Measurements from ENCODE around the gene FAM43B. TPM values are rescaled to one million over a fixed set of nuclear protein-coding genes. Genes with fewer than 3 reads are reported as not detected.

FAM43B gene
- total and polyA plus RNA-seq, 2 experiments from 2014 or later: 0.66 to 3.0 TPM

GRCh38 chr1:20575541-20576336, 23.4 kb downstream of the FAM43B start:
- Histone ChIP-seq H3K4me1 (ENCODE audit: insufficient read depth) (no peaks in the 10 kb centered on the region), H3K27ac (ENCODE audit: low read depth) (no peak overlapping the region), H2AFZ (peak overlapping the region; percentile 91), H3K79me2 (replicated peaks; ENCODE audit: insufficient read depth) (no peaks in the 10 kb centered on the region), H3K9me2 (ENCODE audit: insufficient read depth) (no peaks in the 10 kb centered on the region), H3K27me3 (ENCODE audit: insufficient read depth) (0 out of 2 replicates have a peak, but pooled peaks cover 3% of the 10 kb centered on the region), H3K4me3 (no peak overlapping the region), H3K4me2 (no peak overlapping the region), H4K20me1 (replicated peaks; ENCODE audit: insufficient read depth) (no peaks in the 10 kb centered on the region), H3K36me3 (ENCODE audit: insufficient read depth) (no peaks in the 10 kb centered on the region), H3F3A (replicated peaks; ENCODE audit: low read depth) (no peaks in the 10 kb centered on the region)
- TF ChIP-seq ZNF331 (CRISPR knock-in tag; IDR thresholded peaks at IDR 0.05; ENCODE audit: low read depth) (no peak), ZNF114 (CRISPR knock-in tag; IDR thresholded peaks at IDR 0.05) (no peak)
- Mint-ChIP-seq H3K4me3 (no peak overlapping the region), H3K9me3 (peaks cover 6% of the 10 kb centered on the region), H3K4me1 (peaks cover 2% of the 10 kb centered on the region; the same call in 1 of the 3 replicates), H3K36me3 (ENCODE audit: low read depth) (no peaks in the 10 kb centered on the region), H3K27me3 (ENCODE audit: insufficient read depth, low read depth, poor library complexity) (peaks cover 5% of the 10 kb centered on the region), H3K27ac (no peak overlapping the region)
- DNase-seq (ENCODE audit: low spot score): no peak
- ATAC-seq: no peak; the same call in 2 of the 3 replicates

DNA sequence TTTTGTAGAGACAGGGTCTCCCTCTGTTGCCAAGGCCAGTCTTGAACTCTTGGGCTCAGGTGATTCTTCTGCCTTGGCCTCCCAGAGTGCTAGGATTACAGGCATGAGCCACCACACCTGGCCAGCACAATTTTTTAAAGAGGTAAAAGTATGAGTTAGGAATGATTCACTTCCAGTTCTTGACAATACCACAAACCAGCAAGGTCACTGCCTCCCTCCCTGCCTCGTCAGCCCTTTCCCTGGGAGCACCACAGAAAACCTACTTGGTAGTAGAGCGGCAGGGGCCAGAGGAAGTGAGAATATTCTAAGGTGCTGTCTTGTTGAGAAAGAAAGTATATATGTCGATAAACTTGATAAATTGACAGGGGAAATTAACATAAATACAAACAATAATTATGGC, 25.7 kb downstream of the FAM43B start:
- Histone ChIP-seq H3K36me3 (ENCODE audit: insufficient read depth) (no peaks in the 10 kb centered on the region), H3K4me2 (no peak overlapping the region), H3K4me1 (ENCODE audit: insufficient read depth) (no peaks in the 10 kb centered on the region), H3K9me2 (ENCODE audit: insufficient read depth) (no peaks in the 10 kb centered on the region), H3K79me2 (replicated peaks; ENCODE audit: insufficient read depth) (no peaks in the 10 kb centered on the region), H3F3A (replicated peaks; ENCODE audit: low read depth) (no peaks in the 10 kb centered on the region), H3K4me3 (no peak overlapping the region), H2AFZ (no peak overlapping the region), H3K27ac (ENCODE audit: low read depth) (no peak overlapping the region), H3K27me3 (ENCODE audit: insufficient read depth) (0 out of 2 replicates have a peak, but pooled peaks cover 3% of the 10 kb centered on the region), H4K20me1 (replicated peaks; ENCODE audit: insufficient read depth) (no peaks in the 10 kb centered on the region)
- H3K9me3 Mint-ChIP-seq: no peaks in the 10 kb centered on the region; the same call in 1 of the 3 replicates
- H3K4me3 Mint-ChIP-seq: no peak overlapping the region
- no peak overlapping the region for H3K27ac Mint-ChIP-seq
- no peaks in the 10 kb centered on the region for H3K36me3 Mint-ChIP-seq (ENCODE audit: low read depth)
- ATAC-seq: no peak
- DNase-seq (ENCODE audit: low spot score): no peak
- H3K4me1 Mint-ChIP-seq: peaks cover 2% of the 10 kb centered on the region; the same call in 1 of the 3 replicates
- H3K27me3 Mint-ChIP-seq (ENCODE audit: insufficient read depth, low read depth, poor library complexity): peaks cover 8% of the 10 kb centered on the region
- TF ChIP-seq EZH2phosphoT487 (IDR thresholded peaks at IDR 0.05; ENCODE audit: unreplicated experiment): no peak
- TF ChIP-seq STAT1 (IDR thresholded peaks at IDR 0.05; ENCODE audit: unreplicated experiment): no peak
- no peak for TF ChIP-seq ZNF331 (CRISPR knock-in tag; IDR thresholded peaks at IDR 0.05; ENCODE audit: low read depth)
- TF ChIP-seq POLR2AphosphoS5 (IDR thresholded peaks at IDR 0.05; ENCODE audit: low read depth): no peak
- TF ChIP-seq ZNF462 (CRISPR knock-in tag; IDR thresholded peaks at IDR 0.05): no peak
- TF ChIP-seq, protein P1, sequence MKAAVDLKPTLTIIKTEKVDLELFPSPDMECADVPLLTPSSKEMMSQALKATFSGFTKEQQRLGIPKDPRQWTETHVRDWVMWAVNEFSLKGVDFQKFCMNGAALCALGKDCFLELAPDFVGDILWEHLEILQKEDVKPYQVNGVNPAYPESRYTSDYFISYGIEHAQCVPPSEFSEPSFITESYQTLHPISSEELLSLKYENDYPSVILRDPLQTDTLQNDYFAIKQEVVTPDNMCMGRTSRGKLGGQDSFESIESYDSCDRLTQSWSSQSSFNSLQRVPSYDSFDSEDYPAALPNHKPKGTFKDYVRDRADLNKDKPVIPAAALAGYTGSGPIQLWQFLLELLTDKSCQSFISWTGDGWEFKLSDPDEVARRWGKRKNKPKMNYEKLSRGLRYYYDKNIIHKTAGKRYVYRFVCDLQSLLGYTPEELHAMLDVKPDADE (IDR thresholded peaks at IDR 0.05): no peak
- no peak for TF ChIP-seq NANOG (IDR thresholded peaks at IDR 0.05; ENCODE audit: borderline replicate concordance)
- TF ChIP-seq, protein P2, sequence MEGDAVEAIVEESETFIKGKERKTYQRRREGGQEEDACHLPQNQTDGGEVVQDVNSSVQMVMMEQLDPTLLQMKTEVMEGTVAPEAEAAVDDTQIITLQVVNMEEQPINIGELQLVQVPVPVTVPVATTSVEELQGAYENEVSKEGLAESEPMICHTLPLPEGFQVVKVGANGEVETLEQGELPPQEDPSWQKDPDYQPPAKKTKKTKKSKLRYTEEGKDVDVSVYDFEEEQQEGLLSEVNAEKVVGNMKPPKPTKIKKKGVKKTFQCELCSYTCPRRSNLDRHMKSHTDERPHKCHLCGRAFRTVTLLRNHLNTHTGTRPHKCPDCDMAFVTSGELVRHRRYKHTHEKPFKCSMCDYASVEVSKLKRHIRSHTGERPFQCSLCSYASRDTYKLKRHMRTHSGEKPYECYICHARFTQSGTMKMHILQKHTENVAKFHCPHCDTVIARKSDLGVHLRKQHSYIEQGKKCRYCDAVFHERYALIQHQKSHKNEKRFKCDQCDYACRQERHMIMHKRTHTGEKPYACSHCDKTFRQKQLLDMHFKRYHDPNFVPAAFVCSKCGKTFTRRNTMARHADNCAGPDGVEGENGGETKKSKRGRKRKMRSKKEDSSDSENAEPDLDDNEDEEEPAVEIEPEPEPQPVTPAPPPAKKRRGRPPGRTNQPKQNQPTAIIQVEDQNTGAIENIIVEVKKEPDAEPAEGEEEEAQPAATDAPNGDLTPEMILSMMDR (conservative IDR thresholded peaks at IDR 0.05; ENCODE audit: low read depth in 2 of 2): no peak
- no peak for TF ChIP-seq ZNF114 (CRISPR knock-in tag; IDR thresholded peaks at IDR 0.05)
